Superior temporal gyrus (tissue), 1 donor: ENCODE data around the gene DMD.

Experiments used
- DNase-seq: peaks from one replicate; pipeline ENCODE4 v3.0.0-alpha.2; 2016; ENCODE audit errors: extremely low spot score

The DMD gene

DNA sequence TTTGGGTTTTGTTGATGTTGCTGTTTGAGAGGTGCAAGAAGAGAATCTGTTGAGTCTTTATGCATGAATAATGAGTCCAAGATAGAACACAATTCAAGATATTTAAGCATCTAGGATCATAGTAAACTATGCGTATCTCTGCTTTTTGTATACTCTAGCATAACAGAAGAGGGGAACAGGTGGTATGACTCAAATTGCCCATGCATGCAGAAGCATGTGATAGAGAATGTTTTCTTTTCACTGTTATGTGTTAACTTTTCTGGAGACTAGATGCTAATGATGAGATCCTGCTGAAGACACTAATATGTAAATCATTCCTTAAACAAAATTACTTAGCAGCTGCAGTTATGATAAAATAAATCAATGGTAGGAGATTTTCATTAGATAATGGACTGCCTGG, 1974.2 kb downstream of the DMD start:
- no peak for DNase-seq

DNA sequence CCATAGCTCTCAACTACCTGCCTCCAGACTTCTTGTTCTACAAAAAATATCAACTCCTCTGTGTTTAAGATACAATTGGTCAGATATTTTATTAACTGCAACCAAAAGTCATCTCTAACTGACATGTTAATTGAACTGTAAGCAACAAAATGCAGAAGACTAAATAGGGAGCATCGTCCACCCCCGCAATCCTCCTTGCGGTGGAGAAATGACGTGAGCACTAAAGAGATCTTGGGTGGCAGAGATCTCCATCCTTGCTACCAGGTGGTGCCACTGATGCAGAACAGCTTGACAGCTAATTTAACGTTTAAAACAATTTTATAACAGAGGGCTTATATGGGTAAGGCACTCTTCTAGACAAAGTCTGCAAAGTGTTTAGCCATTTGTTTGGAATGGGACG, 1975.1 kb downstream of the DMD start:
- DNase-seq: no peak

DNA sequence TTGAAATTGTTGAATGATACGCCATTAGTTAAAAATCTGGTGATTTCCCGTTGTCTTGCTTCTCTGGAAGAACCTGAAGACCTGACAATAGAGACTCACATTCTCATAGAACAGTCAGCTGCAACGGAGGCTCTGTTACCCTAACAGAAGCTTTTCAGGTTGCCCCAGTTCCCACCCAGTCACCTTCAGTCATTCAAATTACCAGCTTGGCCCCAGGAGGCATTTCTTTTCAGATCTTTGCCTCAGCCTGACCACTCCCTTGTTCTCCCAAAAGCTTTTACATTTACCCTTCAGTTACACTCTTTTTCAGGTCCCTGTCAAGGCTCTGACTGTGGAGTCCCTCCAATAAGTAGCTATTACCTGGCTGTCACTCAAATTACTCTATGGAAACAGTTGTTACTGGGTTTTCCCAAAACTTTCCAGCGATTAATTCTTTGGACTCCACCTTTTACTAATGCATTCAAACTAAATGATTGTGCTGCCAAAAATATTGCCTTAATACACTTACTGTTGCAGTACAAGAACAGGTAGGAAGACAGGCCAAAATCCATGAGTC, 1977.3 kb downstream of the DMD start:
- DNase-seq: no peak

DNA sequence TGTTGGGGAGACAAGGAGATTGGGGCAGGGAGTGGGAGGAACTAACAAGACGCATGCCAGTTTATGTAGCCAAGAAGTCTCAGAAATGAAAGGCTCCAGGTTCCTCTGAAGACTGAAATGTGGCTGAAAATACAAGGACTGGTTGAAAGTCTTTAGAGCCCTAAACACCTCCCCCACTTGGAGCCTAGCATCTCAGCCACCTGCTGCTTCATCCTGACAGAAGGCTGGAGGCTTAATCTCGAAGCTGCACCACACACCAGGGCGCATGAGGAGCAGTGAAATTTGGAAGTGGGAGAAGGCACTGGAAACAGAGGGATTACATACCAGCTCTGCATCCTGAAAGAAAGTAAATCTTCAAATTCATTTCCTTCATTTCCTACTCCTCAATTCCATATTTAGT, 1978.8 kb downstream of the DMD start:
- no peak for DNase-seq

DNA sequence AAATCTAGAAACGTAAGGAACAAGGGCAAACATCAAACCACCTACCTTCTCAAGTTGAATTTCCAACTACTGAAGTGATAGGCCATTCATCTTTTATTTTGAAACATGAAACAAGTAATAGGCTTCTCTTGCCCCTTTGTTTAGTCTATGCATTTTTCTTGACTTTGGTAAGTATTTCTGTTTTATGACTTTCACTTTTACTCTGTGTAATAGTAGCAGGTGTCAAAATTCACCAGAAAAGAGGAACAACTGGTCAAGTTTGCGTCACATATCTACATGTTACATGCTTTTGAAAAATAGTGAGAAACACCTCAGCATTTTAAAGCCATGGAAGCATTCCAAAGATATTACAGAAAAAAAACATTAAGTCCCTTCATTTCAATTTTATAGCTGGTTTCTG, 1982.4 kb downstream of the DMD start:
- DNase-seq: no peak

DNA sequence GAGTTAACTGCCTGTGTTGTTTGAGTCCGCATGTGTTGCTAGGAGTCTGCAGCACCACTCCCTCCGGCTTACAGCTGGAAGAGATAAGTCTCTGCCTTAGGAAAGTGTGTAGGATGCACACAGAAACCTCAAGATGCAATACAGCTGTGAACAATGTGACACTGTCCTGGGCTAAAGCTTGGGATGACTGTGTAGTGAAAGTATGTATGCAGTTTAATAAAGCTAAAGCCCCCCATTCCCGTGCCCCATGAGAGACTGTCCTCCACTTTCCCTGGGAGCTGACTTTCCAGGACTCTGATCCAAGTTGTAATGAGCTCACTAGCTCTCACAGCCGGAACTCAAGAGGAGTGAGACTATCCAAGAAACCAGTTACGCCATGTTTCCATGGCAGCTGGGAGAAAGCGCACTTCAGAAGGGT, 1982.9 kb downstream of the DMD start:
- DNase-seq: no peak

DNA sequence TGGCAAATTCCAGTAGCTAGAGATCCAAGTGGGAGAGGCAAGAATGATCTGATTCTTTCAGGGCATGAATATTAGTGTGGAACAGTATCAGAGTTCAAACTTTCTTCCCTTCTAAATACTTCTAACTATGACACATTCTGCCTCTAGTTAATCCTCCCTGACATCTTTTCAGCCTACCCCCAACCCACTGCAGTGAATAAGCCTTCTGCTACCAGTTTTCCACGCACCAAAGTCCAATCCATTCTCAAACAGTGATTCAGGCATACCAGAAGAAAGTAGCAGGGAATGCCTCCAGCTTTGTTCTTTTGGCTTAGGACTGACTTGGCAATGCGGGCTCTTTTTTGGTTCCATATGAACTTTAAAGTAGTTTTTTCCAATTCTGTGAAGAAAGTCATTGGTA, 1984.1 kb downstream of the DMD start:
- no peak for DNase-seq

DNA sequence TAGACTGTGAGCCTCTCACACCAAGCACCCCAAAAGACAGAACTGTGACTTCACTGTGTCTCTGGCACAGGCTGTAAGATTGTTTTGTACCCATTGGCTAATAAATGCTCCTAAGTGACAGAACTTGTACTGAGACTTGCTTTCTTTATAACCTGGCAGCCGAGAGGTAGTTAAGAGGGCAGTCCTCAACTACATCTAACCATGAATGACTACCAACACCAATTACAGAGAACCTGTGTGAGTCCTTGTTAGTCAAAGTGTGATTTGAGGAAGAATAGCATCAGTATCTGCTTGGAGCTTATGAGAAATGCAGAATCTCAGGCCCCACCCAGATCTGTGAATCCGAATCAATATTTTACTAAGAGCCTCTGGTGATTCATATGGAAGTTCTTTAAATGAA, 1985.5 kb downstream of the DMD start:
- no peak for DNase-seq

DNA sequence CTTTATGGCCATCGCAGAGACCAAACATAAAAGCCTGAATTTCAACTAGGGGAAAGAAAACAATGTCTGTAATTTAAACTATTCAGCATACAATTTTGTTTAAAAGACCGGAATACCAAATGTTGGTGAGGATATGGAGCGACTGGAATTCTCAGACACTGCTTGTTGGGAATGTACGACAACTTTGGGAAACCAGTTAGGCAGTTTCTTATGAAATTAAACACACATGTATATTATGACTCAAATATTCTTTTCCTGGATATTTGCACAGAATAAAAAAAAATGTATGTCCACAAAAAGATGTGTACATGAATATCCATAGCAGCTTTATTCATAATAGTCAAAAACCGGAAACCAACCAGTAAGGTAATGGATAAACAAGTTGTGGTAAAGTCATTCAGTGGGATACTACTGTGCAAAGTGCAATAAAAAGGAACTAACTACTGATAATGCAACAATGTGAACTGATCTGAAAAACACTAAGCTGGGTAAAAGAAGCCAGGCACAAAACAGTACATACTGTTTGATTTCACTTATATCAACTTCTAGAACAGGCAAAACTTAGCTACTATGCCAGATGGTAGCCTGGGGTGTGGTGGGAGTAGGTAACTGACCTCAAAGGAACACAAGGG, 1986.9 kb downstream of the DMD start:
- DNase-seq: no peak

DNA sequence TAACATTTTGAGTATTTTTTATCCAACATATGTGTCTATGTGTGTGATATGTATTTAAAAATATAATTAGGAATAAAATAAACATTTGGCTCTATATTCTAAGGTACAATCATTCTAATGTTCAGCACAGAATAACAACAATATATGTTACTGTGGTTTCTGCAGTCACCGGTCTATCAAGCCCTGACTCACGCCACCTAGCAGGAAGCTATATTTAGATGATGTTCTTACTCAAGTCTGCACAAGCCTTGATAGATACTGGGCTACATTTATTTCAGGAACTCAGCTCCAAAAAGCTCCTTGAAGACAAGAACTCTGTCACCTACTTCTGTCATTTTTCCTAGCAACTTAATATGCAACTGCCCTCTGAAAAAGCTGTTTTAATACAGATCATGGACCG, 1987.5 kb downstream of the DMD start:
- DNase-seq: no peak

DNA sequence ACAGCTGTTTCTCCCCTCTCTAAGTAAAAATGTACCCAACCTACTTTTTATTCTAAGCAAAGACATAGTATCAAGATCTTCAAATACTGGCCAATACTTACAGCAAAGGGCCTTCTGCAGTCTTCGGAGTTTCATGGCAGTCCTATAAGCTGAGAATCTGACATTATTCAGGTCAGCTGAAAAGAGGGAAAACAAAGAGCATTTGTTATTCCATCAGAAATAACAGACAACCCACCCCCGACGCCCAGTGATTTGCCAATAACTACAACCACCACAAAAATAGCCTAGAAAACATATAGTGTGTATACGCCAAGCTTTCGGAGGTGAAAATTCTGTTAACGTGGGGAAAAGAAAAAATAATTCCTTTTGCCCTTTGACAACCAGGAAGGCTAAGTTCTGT, 1988.4 kb downstream of the DMD start:
- DNase-seq: no peak

DNA sequence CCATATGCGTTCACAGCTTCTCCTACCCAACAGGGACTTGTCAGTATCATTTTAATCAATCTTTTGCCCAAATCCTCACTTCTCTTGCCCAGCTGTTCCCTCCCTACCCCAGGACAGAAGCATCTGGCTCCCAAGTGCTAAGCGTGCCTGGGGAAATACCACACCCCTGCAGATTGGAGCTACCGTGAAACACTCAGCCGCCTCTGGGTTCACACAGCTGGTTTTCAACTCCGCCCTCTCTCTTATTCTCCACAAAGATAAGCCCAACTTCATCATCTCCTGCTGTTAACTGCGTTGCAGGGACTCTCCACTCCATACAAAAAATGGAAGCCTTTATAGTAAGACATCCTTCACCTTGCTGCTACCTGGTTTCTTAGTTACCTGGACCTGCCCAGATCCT, 1992.2 kb downstream of the DMD start:
- no peak for DNase-seq

DNA sequence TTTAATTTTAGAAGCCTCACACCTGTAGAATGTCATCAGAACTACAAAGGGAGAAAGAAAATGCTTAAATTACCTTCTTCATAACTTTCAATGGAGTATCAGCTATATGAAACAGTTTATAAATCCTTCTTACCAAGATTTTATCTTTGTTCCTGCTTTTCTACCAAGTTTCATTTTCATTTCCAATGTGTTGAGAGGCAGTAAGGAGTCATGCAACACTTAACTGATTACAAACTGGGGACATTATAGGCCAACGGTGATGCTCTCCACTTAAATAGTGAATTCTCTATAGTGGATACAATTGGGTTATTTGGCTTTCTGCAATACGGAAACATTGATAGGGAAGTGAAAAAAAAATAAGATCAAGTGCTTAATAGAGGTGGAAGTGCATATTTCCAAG, 1994.3 kb downstream of the DMD start:
- DNase-seq: no peak

DNA sequence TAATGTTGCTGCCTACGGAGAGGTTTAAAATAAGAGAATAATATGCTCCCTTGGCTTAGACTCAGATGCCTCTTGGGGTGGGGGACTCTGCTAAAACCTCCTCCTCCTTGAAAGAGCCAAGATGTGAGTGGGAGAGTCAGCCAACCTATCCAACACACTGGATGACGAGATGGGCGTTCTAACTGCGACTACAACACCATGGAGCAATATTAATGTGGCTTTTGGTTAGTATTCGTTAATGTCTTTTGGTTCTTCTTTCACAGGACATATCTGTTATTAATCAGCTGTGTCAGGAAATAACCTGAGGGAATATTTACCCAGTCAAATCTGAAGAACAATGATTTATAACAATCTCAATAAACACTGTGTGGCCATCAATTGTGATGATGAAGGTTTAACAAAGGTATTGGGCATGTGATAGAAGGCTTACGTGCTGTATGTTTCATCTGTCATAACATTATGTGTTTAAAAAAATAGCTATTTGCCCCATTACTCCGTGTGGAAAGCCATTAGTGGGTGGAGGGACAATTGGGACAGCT, 1996.0 kb downstream of the DMD start:
- no peak for DNase-seq

DNA sequence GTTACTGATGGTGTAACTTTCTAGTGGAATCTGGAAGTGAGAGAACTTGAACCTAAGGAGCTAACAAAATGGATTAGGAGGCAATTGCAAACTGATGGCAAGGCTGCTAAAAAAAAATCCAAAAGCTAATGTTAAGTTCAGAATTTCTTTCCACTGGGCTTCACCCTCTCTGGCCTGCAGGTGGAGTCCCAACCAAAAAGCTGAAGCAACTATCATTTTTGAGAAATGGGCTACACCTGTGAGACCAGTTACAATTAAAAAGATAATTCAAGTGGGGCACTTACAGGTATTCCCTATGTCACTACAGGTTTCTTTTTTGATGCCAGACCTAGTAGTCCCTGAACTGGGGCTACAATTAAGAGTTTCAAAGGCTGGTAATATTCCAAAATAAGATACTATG, 1997.4 kb downstream of the DMD start:
- DNase-seq: peak; percentile 37

DNA sequence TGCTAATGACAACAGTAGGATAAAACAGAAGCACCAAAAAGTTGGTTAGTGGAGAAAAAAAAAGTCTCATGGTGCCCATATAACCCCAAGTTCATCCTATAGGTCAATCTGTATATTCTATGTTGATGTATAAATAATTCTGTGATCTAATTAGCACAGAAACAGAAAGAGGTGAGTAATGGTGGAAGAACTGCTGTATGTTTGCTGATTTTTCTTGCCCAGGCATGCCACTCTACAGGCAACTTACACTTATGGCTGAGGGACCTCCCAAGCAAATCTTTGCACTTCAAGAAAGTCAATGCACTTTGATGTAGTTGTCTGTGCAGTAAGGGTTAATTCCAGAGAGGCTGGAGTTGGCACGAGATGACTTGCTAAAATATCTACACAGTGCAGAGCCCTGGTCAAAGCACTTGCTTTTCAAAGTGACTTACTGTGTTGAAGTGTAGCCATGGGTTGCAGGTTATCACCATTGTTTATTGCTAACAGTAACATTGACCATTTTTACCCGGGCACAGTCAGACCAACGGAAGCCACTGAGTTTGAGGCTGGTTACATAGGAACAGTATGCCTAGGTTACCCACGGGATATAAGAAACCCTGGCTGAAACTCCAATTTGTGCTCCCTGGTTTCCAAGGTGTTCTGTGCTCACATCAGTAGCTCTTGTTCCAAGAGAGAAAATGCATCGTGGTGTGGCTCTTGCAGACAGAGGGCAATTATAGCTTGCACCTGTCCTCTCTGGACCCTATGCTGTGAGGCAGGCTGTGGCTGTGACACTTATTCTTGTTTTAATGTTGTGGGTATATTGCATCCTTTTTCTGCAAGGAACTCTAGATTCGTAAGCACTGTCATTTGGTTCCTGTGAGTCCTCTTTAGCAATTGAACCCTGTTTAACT, 1998.2 kb downstream of the DMD start:
- DNase-seq: no peak

DNA sequence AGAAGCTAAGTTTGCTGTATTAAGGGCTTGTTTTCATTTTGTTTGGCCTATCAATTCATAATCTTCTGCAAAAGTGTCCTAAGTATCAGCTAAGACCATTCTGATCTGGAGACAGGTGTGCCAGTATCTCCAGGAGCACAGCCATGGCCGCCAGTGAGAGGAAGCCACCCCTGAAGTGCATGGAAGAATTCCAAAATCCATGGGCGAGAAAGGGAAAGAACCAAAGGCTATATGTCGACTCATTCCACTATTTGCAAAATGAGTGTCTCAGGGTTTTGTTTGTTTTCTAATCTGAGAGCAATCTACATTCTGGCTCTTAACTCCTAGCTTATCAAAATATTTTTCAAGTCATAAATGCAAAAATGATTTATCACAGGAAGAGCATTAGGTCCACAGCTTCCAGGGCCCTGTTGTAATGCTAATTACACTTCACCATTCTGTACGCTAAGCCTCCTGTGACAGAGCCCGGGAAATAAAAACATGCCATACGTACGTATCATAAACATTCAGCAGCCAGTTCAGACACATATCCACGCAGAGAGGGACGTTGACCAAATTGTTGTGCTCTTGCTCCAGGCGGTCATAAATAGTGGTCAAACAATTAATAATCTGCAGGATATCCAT, 2002.2 kb downstream of the DMD start:
- no peak for DNase-seq

DNA sequence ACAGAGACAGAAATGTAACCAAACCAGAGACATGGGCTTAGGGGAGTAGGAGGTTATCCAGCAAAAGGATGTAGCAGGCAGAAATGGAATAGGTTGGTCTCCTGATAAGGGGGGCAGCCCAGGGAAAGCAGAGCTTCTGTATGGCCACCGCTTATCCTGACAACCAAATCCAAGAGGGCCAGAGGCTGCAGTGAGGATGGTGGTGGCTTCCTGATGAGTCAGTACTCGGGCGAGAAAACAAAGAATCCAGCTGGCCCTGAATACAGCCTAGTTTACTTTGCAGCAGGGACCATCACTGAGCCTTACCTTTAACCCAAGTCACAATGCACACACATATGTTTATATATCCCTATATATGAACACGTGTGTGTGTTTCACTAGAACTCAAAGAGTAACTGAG, 2009.8 kb downstream of the DMD start:
- DNase-seq: no peak

DNA sequence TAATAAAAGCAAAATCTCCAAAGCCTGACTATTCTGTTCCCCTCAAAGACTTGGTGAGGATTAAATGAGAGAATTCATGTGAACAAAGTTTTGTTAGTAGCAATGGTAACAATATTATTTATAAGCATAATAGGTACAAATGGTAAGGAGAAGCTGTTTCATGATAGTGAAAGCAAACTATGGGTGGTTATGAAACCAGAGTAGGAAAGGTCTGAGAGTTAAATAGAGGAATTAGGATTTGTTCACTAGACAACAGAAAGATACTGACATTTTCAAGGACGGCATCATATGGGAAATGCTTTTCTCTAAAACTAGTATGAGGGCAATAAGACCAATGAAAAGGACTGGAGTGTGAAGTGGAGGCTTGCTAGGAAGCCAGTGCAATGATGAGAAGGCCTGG, 2010.9 kb downstream of the DMD start:
- no peak for DNase-seq

DNA sequence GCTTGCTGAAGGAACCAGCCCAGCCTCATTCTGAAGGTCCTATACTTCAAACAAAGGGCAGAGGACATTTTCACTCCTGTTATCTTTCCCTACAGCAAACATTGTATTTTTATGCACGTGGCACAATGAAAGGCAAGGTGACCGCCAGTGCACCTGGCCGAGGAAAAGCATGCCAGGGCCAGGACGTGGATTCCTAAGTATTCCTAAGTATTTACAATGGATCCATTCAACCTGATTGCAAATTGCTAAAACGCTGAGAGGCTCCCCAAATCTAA, 2011.6 kb downstream of the DMD start:
- DNase-seq: no peak

DNA sequence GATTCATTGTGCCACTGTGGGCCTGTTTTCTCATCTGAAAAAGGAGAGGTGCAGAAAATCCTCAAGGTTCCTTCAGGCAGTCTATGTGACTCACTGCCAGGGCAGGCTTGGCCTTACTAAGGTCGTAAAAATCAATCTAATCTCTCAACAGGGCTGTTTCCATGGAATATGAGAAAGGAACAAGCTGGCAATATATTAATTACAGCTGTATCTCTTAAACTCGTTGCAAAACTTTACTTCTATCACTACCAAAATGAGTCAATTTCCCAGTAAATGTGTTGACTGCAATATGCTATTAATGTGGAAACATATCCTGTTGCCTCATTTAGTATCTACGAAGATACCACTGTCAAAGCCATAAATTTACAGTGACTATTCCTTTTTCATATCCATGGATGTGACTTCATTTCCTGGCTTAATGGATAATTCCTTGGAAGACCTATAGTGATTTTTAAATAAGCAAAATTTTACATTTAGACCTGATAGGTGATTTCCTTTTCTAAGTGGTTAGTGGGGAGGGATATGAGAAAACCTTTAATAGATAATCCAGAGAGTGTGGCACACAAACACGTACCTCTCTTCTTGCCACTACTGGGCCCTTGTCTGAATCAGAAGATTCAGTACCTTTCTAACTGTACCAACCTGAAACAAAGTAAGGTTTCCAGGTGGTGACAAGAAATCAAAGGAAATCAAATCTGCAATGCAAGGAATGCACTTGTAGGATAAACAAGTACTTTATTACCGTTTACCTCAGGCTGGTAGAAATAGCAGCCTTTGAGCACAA, 2012.1 kb downstream of the DMD start:
- DNase-seq: no peak
